EH (cell line): Measurements from ENCODE around the gene C6orf118.

Source experiments
- DNase-seq: peaks from one replicate; pipeline ENCODE4 v3.0.0-alpha.2; 2015; ENCODE audit warnings: low read depth

C6orf118 gene

GRCh38 chr6:165308926-165309731, at the start of gene C6orf118:
Gene C6orf118, minus strand, starts transcription at chr6:165309605. Its CDS starts 19 bp downstream, at chr6:165309586.
- no peak for DNase-seq

DNA sequence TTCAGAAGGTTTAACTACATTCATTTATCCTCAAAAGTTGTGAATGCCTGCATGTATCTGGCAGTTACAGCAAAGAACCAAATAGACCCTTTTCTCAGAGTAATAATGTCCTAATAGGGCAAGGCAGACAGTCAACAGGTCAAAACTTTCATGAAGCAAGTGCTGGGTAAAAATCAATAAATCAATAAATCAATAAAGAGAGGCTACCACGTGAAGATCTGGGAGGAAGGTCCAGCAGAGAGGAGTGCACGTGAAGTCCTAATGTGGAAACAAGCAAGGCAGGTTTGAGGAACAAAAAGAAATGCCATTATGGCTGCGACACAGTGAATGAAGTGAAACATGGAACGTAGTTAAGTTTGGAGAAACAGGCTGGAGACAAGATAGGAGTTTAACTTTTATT, 36.3 kb upstream of the C6orf118 start:
- no peak for DNase-seq

GRCh38 chr6:165340532-165340931, 31.1 kb upstream of the C6orf118 start:
- DNase-seq, result no peak

DNA sequence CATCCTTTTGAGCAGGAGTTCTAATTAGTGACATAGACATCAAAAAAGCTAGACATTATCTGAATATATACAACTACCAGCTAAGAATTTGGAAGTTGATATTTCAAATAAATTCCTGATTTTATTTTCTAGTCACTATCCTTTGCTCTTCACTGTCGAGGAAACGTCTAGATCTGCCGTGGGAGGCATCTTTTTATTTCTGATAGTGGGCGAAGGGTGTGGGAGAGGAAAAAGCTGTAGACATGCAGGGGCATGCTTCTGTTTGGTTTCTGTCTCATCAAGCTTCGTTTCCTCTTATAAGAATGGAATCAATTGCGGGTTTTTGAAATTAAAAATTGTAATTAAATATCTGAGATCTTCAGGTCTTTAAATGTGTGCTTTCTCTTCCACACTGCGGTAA, 16.2 kb upstream of the C6orf118 start:
- DNase-seq, result no peak

DNA sequence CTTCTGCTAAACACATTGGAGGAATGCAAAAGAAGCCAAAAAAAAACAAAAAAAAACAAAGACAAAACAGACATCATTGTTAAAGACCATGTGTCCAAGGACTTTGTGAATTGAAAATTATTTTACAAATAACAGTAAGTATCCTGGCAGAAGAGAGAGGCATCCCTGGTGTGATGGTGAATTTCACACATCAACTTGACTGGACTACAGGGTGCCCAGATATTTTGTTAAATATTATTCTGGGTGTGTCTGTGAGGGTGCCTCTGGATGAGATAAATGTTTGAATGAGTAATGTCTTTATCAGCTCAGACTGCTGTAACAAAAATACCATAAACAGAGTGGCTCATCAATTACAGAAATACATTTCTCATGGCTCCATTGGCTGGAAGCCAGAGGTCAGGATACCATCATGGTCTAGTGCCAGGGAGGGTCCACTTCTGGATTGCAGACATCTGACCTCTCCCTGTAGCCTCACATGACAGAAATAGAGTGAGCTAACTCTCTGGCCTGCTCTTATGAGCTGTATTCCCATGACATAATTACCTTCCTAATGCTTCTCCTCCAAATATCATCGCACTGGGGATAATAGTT, 12.2 kb upstream of the C6orf118 start:
- no peak for DNase-seq

DNA sequence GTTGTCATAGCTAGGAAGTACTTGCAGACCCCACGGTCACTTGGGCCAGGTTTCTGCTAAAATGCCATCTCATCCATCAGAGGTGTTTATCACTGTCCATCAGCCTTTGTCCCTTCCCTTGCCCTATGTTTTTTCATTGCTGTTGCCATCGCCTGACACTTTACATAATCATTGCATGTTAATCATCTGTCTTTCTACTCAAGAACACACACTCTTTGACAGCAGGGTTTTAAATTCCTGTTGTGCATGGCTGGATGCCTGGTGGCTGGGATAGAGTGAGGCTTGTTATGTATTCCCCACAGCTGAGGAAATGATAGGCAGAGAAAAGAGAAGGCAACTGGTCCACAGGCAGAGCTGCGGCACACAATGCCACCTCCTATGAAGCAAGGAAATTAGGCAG, 11.7 kb upstream of the C6orf118 start:
- DNase-seq, result no peak

GRCh38 chr6:165317723-165318122, 8.3 kb upstream of the C6orf118 start:
- no peak for DNase-seq

DNA sequence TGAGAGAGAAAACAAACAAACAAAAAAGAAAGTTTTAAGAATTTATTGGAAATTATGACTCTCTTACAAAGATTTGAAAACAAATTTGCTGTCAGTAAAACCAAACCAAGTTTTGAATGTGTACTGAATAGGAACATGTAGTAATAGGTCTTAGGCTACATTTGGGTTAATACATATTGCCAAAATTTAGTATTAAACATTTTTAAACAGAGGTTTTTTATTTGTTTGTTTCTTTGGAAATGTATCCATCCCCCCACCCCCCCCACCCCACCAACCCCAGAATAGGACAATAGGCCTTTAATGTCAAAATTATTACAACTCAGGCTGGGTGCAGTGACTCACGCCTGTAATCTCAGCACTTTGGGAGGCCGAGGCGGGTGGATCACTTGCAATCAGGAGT, 2.5 kb downstream of the C6orf118 start:
- DNase-seq, result no peak

GRCh38 chr6:165301372-165302246, 7.8 kb downstream of the C6orf118 start:
- no peak for DNase-seq

DNA sequence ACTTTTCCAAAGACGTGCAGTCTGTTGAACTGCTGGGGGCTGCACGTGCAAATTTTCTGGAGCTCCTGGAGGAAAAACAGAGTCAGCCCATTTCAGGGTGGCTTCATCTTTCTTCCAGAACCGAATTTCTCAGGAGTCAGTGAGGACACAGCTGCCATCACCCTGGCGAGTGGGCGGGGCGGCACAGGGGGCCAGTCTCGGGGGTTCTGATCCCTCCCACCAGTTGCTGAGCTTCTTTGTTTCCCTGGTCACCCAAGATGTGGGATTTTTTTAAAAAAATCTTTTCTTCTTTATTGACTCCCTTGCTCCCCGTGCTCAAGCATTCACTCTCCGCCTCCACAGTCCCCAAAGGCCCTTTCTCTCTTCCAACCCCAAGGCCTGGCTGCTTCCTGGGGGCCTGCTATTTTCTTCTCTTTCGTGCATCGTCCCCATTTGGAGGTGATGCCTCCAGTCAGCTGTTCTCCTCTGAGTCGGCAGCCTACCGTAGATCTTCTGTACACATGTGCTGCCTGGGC, 8.9 kb downstream of the C6orf118 start:
- no peak for DNase-seq

GRCh38 chr6:165298875-165299274, 10.5 kb downstream of the C6orf118 start:
- no peak for DNase-seq

- DNase-seq, result no peak
These were observed 11.0 kb downstream of the C6orf118 start for GRCh38 chr6:165298402-165298801.

- DNase-seq, result no peak
These were observed 16.7 kb downstream of the C6orf118 start for GRCh38 chr6:165292657-165293056.

GRCh38 chr6:165274611-165275010, 34.8 kb downstream of the C6orf118 start:
- DNase-seq, result no peak

DNA sequence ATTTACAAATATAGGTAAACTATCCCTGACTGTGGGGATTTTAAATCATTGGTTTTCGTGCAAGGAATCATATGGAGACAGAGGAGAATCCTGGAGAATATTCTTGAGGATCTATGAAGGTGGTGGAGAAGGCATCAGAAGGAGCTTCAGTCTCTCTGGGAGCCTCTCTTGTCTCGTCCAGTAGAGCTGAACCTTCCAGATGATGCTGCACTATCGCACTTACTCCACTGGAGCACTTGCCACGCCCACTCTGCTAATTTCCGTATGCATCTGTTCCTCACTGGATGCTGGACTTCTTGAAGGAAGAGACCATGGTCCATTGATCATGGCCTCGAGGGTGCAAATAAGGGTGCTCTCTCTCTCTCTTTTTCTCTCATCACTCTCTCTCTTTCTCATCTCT, 36.8 kb downstream of the C6orf118 start:
- DNase-seq, result no peak

DNA sequence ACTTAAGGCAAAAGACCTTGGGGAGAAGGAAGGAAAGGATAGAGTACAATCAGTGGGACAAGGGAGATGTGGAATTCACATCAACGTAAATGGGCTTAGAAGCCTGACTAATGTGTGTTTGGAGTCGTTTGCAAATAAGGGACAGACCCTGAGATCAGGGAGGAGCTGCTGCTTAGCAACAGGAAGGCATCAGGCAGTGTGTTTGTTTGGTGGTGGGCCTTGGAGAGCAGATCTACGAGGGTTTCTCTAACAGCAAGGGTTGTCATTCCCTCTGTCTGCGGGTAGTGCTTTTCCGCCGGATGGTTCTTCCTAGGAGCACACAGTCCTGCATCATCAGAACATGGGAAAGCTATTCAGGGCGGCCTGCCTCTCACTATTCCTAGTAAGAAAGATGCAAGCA, 40.4 kb downstream of the C6orf118 start:
- no peak for DNase-seq

DNA sequence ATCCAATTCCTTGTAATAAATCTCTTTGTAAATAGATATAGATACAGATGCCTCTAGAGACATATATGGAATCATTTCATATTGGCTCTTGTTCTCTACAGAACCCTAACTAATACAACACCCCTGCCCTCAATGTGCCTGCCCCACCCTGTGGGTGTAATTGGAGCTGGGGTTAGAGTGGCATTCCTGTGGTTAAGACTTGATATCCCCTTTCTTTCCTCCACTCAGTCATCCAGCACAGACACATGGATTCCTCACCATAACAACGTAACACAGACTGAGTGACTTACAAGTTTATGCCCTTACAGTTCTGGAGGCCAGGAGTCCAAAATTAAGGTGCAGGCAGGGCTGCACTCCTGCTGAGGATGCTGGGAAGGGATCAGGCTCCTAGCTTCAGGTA, 42.8 kb downstream of the C6orf118 start:
- no peak for DNase-seq

- no peak for DNase-seq
These were observed 43.2 kb downstream of the C6orf118 start for GRCh38 chr6:165266191-165266590.

GRCh38 chr6:165260462-165260861, 48.9 kb downstream of the C6orf118 start:
- DNase-seq, result no peak

GRCh38 chr6:165249808-165250207, 59.6 kb downstream of the C6orf118 start:
- no peak for DNase-seq

- DNase-seq, result no peak
These were observed 63.7 kb downstream of the C6orf118 start for GRCh38 chr6:165245701-165246100.

GRCh38 chr6:165245287-165245686, 64.1 kb downstream of the C6orf118 start:
- no peak for DNase-seq
